DOHH2 (cell line): ENCODE measurements around the gene ATG2B.
"Not testable (repeated sequence)": the region's sequence is repeated elsewhere in the genome, so short reads cannot be mapped to it uniquely, and the experiment has no call there.

Experiments
- CTCF ChIP-seq: fragments of 200-600 bp; sonication (generic); IDR thresholded peaks from one replicate; pipeline ENCODE4 v1.5.1; 2014; ENCODE audit warnings: antibody characterized with exemption, mild to moderate bottlenecking, low read depth, low read length; ENCODE audit not compliant: poor library complexity, severe bottlenecking
- EZH2phosphoT487 ChIP-seq: fragments of 200-600 bp; sonication (generic); IDR thresholded peaks from 2 replicates; pipeline ENCODE4 v1.6.1; 2017; ENCODE audit warnings: borderline replicate concordance, mild to moderate bottlenecking, antibody characterized with exemption, low read length, moderate library complexity, mixed read lengths

DNA sequence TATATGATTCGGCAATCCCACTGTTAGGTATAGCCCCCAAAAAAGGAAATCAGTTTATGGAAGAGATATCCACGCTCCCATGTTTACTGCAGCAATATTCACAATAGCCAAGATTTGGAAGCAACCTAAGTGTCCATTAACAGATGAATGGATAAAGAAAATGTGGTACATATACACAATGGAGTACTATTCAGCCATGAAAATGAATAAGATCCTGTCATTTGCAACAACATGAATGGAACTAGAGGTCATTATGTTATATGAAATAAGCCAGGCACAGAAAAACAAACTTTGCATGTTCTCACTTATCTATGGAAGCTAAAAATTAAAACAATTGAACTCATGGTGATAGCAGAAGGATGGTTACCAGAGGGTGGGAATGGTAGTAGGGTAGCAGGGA lies 15.2 kb downstream of the ATG2B start:
- not testable (repeated sequence) for TF ChIP-seq CTCF, EZH2phosphoT487
